GM12878 (cell line): ENCODE results near the gene HYCC2.

Experiments
- CTCF ChIP-seq, 3 experiments: IDR thresholded peaks in 2 of 3; conservative IDR thresholded peaks in 1 of 3; 2 replicates each; pipeline ENCODE4 v1.5.1; 2011; ENCODE audit warnings: low read depth in 3 of 3, low read length in 3 of 3, mild to moderate bottlenecking in 3 of 3, control low read depth in 2 of 3, moderate library complexity in 2 of 3, inconsistent platforms in 1 of 3, mixed read lengths in 1 of 3; ENCODE audit not compliant: control insufficient read depth in 2 of 3, insufficient read depth in 1 of 3; ENCODE audit errors: extremely low read depth in 1 of 3
- JUND ChIP-seq: IDR thresholded peaks from 2 replicates; pipeline ENCODE4 v1.6.1; 2012; ENCODE audit warnings: low read depth, mild to moderate bottlenecking, low read length, improper control_type of control experiment, moderate library complexity
- ZZZ3 ChIP-seq: IDR thresholded peaks from 2 replicates; pipeline ENCODE4 v1.6.1; 2011; ENCODE audit warnings: low read depth; ENCODE audit not compliant: control insufficient read depth, insufficient read length

GRCh38 chr2:201118961-201119854 is 47.7 kb upstream of the HYCC2 start:
- TF ChIP-seq JUND, result no peak
- no peak for TF ChIP-seq CTCF (IDR thresholded peaks at IDR 0.05 in 2 of 3, conservative IDR thresholded peaks at IDR 0.05 in 1 of 3; ENCODE audit: control insufficient read depth in 2 of 3, extremely low read depth in 1 of 3, insufficient read depth in 1 of 3, low read depth in 3 of 3, low read length in 3 of 3)
- no peak for TF ChIP-seq ZZZ3
